Measurements from ENCODE around the gene TAOK3.
"Not testable (repeated sequence)": the region's sequence is repeated elsewhere in the genome, so short reads cannot be mapped to it uniquely, and the experiment has no call there.

The TAOK3 gene

GRCh38 chr12:118334939-118335567 lies 37.7 kb downstream of the TAOK3 start:
- no peak for DNase-seq

DNA sequence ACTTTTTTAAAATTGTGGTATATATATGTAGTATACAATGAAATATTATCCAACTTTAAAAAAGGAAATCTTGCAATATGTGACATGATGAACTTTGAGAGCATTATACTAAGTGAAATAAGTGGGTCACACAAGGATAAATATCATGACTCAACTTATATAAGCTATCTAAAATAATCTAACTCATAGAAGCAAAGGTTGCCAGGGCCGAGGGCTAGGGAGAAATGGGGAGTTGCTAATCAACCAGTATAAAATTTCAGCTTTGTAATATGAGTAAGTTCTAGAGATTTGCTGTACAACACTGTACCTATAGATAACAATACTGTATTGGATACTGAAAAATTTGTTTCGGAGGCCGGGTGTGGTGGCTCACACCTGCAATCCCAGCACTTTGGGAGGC lies 38.5 kb downstream of the TAOK3 start:
- no peak for DNase-seq

DNA sequence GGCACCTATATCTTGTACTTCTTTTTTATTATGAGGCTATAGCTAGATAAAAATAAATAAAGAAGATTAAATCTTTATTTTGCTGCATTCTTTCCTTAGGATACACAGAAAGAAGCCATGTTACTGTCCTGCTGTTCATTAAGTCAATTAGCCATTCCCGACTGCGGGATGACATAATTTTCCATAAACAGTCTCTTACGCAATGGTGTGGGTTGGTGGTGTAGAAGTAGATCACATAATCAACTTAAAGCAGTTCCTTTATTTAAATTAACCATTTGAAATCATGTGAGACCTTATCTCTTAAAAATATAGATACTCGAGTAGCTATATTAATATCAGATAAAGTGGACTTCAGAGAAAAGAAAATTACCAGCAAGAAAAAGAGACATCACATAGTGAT lies 40.2 kb downstream of the TAOK3 start:
- no peak for DNase-seq

DNA sequence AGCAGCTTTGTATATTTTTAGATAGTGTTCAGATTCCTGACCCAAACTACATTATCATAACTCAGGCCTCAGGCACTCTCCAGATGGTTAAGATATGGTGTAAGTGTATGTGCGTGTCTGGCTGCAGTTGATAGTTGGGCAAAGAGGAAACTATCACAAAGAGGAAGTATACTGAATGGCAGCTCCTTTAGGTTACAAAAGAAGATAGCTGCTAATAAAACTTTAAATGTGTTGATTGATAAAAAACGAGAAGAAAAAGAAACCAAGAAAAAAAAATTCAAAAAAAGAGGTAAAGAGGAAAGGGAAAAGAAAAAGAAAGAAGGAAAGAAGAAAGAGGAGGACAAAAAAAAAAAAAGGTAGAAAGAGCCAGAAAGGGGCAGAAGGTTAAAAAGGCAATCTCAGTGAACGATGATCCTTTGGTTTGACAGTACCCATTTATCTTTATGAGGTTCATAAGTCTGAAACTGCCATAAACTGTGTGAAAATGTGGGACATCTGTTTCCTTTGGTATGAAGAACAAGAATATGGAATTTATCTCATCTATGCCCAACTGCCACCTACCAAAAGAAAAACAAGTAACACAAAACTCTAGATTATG lies 42.2 kb downstream of the TAOK3 start:
- DNase-seq = no peak

DNA sequence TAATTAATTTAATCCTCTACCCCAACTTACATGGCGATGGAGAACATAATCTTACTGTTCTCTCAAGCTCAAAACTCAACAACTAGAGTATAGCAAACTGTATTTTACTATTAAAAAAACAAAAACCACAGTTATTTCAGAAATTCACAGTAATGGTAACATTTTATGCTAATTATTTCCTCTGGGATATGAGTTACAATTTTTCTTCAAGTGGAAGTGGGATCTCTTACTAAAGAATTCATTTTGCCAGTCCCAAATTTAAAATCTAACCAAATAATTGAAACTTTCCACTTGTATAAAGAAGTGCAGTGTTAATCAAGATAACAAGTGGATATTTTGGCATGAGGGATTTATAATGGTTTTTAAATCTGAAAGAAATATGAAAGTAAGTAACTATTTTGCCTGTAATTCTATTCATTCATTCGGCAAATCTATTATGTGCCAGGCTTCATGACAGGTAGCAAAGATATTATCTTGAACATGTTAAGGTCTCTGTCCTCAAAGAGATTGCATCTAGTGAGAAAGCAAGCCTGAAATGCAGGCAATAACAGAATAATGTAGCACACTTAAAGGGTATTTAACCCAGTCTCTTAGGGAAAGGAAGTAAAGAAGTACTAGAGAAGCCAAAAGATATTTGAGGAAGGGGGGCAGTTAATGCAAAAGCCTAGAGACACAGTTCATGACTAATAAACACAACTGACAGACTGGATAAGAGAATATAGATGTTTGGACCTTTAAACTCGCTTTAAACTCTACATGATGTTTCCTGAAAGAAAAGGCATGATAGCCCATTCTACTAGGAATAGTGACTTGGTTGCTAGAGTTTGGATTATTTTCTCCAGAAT lies 44.0 kb downstream of the TAOK3 start:
- DNase-seq = no peak

GRCh38 chr12:118327391-118327790 lies 45.3 kb downstream of the TAOK3 start:
- DNase-seq = no peak

DNA sequence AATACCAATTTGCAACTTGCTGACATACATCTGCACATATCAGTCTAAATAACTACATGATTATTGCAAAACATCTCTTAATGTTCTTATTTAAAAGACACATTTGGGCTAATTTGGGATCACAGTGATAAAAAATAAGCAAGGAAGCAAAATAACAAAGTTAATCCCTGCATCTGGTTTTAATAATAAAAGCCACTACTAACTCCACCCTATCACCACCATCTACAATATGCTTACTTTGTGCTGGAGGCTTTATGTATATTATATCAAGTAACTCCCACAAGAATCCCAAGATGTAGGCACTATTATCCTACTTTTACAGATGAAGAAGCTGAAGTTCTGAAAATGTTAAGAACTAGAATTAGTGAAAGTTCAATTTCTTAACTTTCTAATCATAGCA lies 45.7 kb downstream of the TAOK3 start:
- DNase-seq = no peak

- DNase-seq = no peak
These were observed 47.6 kb downstream of the TAOK3 start for GRCh38 chr12:118325081-118325480.

DNA sequence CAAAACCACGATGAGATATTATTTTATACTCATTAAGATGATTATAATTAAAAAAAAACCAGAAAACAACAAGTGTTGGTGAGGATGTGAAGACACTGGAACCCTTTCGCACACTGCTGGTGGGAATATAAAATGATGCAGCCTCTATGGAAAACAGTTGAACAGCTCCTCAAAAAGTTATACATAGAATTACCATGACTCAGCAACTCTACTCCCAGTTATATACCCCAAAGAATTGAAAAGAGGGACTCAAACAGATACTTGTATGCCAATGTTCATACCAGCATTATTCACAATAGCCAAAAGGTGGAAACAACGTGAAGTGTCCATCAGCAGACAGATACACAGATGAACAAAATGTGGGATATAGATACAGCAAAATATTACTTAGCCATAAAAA lies 53.1 kb downstream of the TAOK3 start:
- DNase-seq = no peak

GRCh38 chr12:118318744-118319143 lies 54.0 kb downstream of the TAOK3 start:
- DNase-seq = no peak

DNA sequence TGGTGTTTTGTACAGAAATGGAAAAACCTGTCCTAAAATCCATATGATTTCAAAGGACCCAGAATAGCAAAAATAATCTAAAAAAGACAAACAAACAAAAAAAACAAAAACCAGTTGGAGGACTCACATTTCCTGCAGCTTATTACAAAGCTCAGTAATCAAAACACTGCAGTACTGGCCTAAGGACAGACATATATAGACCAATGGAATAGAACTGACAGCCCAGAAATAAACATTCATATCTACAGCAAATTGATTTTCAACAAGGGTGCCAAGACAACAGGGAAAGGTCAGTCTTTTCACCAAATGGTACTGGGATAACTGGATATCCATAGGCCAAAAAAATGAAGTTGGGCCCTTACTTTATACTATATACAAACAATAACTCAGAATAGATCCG lies 55.0 kb downstream of the TAOK3 start:
- DNase-seq = no peak

GRCh38 chr12:118315821-118316220 lies 56.9 kb downstream of the TAOK3 start:
- DNase-seq = no peak

DNA sequence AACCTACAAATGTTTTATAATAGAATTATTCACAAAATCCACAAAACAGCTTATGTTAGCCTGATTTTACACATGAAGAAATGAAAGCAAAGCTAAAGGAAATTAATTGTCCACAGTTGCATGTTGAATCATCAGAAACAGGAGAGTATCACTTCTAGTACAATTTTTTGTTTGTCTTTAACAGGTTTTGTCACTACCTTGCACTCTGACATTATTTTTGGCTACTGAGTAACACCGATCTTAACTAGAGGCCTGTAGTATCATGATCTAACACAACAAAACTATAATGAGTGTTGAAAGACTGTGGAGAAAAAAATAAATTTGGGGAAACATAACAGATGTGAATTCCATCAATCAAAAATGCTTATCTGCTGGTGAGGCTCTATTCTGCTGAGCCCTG lies 60.1 kb downstream of the TAOK3 start:
- DNase-seq = no peak

DNA sequence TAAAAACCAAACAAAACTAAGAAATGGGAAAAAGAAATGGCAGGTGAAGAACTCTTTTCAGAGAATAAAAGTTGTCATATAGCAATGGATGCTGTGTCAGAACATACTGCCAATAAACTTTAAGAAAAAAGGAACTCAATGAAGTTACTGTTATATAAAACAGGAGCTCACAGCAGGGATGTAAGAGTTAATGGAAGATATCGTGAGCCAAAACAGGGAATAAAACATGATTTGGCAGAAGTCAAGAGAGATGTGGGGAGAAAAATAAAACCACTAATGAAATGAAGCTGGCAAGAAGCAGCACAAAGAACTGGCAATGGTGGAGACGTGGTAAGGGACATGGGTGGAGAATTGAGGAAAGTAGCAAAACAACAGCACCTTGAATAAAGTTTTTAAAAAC lies 61.0 kb downstream of the TAOK3 start:
- DNase-seq = no peak

DNA sequence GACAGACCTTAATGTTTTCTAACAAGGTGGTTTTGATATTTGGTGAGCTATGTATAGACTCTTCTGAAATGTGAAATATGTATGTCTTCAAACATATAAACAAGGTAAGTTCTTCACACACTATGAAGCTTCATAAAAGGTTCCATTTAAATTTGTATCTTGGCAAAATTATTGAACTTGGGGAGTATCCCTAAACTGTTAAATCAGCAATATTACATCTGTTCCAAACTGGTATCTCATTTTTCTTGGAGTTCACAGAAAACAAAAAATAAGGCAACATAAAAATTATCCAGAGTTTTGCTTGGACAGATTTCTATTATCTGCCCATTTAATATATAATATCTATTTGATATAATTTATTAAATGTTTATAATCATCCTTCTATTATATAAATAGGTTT lies 62.4 kb downstream of the TAOK3 start:
- no peak for DNase-seq

- DNase-seq = not testable (repeated sequence)
These were observed 64.7 kb downstream of the TAOK3 start for GRCh38 chr12:118308006-118308405.

DNA sequence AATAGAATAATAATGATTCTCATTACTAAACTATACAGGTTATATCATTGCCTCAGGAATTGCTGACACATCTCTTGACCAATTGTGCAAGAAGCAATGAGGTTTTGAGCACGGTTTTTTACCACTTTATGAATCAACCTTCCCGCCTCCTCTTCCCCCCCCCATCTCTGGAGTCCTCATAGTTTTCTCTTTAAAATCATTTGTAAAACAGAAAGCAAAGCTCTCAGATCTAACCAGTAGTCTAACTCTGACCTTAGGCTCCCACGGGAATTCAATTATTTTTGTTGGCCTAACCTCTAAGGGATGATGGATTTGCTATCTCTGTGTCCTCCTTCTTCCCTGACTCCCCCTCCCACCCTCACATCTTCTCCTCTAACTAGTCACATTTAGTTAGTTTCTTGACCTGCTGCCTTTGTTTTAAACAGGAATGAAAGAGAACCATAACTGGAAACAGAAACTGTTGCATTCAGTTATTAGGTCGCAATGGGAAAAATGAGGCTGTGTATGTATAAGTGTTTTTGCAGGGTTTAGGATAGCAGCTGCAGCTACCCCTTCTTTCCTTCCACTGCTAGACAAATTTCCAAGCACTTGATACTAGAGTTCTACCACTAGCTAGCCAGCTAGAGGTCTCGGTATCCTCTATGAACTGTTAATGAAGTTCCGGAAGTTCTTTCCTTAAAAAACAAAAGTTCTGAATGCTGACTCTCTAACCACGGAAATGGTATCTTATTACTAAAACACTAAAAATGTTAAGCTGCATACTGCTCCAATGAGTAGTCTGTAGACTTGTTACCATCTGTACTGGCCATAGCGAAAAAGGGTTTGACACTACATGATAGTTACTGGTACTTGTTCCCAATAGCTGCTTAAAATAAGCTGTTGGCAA lies 65.4 kb downstream of the TAOK3 start:
- no peak for DNase-seq

- no peak for DNase-seq
These were observed 68.6 kb downstream of the TAOK3 start for GRCh38 chr12:118304093-118304492.

- DNase-seq = no peak
These were observed 70.7 kb downstream of the TAOK3 start for GRCh38 chr12:118302053-118302452.

- DNase-seq = no peak
These were observed 72.8 kb downstream of the TAOK3 start for GRCh38 chr12:118299791-118300460.

DNA sequence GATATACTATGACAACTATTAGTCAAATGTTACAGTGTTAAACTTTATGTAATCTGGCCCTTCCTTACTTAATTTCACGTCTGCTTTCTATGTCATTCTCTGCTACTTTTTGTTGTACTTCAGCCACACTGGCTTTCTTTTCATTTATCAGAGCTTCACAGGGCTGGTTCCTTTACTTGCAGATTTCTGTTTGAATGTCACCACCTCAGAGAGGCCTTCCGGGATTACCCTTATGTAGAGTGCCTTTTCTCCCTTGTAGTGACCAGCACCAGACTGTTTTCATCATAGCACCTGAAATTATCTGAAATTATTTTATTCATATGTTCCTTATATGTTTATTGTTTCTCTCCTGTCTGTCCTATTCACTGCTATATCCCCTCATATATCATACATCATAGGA lies 75.4 kb downstream of the TAOK3 start:
- no peak for DNase-seq

DNA sequence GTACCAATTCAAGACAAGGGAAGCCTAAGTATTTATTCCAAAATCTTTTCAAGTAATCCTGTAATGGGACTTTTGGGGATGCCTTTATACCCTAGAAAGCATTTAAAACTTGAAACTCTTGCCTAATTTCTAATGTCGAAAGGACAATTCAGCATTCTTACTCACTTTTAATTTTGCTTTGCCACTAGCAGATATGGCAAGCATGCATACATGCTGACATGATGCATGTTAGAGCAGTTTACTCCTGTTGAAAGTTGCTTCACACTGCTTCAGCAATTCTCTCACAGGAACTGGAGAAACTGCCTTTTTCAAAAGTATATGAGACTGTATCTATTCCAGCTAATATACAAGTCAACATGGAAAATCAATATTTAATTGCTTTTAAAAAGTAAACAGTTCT lies 79.9 kb downstream of the TAOK3 start:
- DNase-seq = no peak

GRCh38 chr12:118290130-118290529 lies 82.6 kb downstream of the TAOK3 start:
- DNase-seq = no peak

All from NCI-H2081 (cell line).